ENCODE data around the gene LCLAT1. TPM values are rescaled to one million over a fixed set of nuclear protein-coding genes. Genes with fewer than 3 reads are reported as not detected.

Gene LCLAT1
- total and polyA plus RNA-seq, 4 donors: 2.4 to 14.6 (median 10.7) TPM

DNA sequence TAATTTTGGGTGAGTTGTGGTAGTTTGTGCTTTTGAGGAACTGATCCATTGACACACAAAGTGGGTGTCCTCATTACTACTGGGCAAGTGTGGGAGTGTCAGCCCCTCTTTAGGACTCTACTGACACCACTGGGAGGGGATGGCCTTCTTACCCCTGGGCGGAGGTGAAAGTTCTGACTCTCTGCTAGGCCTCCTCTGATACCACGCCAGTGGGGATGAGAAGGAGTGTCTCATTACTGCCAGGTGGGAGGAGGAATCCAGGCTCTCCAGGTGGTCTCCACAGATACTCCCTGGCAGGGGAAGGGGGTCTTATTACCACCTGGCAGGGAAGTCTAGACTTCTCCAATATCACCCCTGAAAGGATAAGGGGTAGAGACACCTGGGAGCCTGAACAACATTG is 9.1 kb downstream of the LCLAT1 start (continued):
- TF ChIP-seq, protein P1, sequence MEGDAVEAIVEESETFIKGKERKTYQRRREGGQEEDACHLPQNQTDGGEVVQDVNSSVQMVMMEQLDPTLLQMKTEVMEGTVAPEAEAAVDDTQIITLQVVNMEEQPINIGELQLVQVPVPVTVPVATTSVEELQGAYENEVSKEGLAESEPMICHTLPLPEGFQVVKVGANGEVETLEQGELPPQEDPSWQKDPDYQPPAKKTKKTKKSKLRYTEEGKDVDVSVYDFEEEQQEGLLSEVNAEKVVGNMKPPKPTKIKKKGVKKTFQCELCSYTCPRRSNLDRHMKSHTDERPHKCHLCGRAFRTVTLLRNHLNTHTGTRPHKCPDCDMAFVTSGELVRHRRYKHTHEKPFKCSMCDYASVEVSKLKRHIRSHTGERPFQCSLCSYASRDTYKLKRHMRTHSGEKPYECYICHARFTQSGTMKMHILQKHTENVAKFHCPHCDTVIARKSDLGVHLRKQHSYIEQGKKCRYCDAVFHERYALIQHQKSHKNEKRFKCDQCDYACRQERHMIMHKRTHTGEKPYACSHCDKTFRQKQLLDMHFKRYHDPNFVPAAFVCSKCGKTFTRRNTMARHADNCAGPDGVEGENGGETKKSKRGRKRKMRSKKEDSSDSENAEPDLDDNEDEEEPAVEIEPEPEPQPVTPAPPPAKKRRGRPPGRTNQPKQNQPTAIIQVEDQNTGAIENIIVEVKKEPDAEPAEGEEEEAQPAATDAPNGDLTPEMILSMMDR (IDR thresholded peaks at IDR 0.05; ENCODE audit: low read depth, low read length, missing input control): no peak
- TF ChIP-seq HNF4A (conservative IDR thresholded peaks at IDR 0.05): no peak

DNA sequence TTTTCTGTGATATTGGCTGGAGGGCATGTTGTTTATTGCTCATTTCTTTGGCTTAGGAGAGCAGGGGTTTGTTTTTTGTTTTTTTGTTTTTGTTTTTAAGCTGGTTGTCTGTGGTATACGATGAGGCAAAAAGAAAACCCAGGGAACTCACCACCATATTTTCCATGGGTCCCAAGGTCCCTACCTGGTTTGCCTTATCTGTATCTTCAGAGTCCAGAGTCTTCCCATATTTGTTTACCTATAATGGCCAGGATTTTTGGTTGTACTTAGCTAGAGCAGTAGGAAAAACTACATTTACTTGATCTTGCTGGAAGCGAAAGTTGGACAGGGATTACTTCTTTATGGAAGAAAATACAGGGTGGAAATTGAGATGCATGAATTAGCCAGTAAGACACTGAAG is 9.5 kb downstream of the LCLAT1 start:
- no peak for TF ChIP-seq NR2F2 (IDR thresholded peaks at IDR 0.05)
- TF ChIP-seq RAD21 (IDR thresholded peaks at IDR 0.05): no peak
- TF ChIP-seq, protein P2, sequence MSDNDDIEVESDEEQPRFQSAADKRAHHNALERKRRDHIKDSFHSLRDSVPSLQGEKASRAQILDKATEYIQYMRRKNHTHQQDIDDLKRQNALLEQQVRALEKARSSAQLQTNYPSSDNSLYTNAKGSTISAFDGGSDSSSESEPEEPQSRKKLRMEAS (IDR thresholded peaks at IDR 0.05): no peak
- TF ChIP-seq, protein P3, sequence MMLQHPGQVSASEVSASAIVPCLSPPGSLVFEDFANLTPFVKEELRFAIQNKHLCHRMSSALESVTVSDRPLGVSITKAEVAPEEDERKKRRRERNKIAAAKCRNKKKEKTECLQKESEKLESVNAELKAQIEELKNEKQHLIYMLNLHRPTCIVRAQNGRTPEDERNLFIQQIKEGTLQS (IDR thresholded peaks at IDR 0.05): no peak
- Histone ChIP-seq H3K4me3 (ENCODE audit: low read depth in 1 of 3, low read length in 3 of 3) (no peak overlapping the region), H3K27ac (ENCODE audit: low read depth in 1 of 2, low read length in 2 of 2) (no peak overlapping the region), H3K36me3 (ENCODE audit: control insufficient read depth in 4 of 4, insufficient read depth in 3 of 4, low read depth in 1 of 4, low read length in 3 of 4) (no peaks in the 10 kb centered on the region), H3K9ac (ENCODE audit: low read depth in 1 of 2, low read length in 2 of 2) (no peak overlapping the region), H3K27me3 (ENCODE audit: control insufficient read depth in 4 of 4, insufficient read depth in 4 of 4, low read length in 3 of 4) (no peaks in the 10 kb centered on the region), H3K9me3 (ENCODE audit: control insufficient read depth in 4 of 4, low read length in 3 of 4) (no peaks in the 10 kb centered on the region), H3K4me1 (ENCODE audit: control insufficient read depth in 4 of 4, insufficient read depth in 4 of 4, low read length in 3 of 4) (peaks cover 0 to 14% (median under 1%) of the 10 kb centered on the region in 4 donors)
- DNase-seq (ENCODE audit: low spot score): no peak
- WGBS: 91% methylated on average over 2 of the region's 2 CpGs

DNA sequence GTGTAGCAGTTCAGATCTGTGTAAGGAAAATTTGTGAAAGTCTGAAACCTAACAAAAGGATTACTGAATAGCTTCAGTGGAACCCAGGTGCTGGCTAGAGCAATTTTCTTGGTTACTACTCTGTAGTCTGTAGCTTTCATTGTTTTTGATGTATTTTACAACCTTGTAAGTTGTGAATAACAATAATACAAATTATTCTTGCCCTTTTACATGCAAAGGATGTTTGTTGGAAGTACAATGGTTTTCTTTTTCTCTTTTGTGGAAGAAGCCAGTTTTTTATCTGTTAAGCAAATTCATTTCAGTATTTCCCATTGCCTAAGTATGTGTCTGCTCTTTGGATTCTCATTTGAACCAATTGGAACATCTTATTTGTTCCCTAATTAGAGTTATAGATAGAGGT is 10.2 kb downstream of the LCLAT1 start:
- Histone ChIP-seq H3K9ac (ENCODE audit: low read depth in 1 of 2, low read length in 2 of 2) (no peak overlapping the region), H3K9me3 (ENCODE audit: control insufficient read depth in 4 of 4, low read length in 3 of 4) (no peaks in the 10 kb centered on the region), H3K36me3 (ENCODE audit: control insufficient read depth in 4 of 4, insufficient read depth in 3 of 4, low read depth in 1 of 4, low read length in 3 of 4) (no peaks in the 10 kb centered on the region), H3K27ac (ENCODE audit: low read depth in 1 of 2, low read length in 2 of 2) (no peak overlapping the region), H3K4me3 (ENCODE audit: low read depth in 1 of 3, low read length in 3 of 3) (no peak overlapping the region), H3K27me3 (ENCODE audit: control insufficient read depth in 4 of 4, insufficient read depth in 4 of 4, low read length in 3 of 4) (no peaks in the 10 kb centered on the region), H3K4me1 (ENCODE audit: control insufficient read depth in 4 of 4, insufficient read depth in 4 of 4, low read length in 3 of 4) (peaks cover 0 to 14% (median under 1%) of the 10 kb centered on the region in 4 donors)
- TF ChIP-seq, protein P4, sequence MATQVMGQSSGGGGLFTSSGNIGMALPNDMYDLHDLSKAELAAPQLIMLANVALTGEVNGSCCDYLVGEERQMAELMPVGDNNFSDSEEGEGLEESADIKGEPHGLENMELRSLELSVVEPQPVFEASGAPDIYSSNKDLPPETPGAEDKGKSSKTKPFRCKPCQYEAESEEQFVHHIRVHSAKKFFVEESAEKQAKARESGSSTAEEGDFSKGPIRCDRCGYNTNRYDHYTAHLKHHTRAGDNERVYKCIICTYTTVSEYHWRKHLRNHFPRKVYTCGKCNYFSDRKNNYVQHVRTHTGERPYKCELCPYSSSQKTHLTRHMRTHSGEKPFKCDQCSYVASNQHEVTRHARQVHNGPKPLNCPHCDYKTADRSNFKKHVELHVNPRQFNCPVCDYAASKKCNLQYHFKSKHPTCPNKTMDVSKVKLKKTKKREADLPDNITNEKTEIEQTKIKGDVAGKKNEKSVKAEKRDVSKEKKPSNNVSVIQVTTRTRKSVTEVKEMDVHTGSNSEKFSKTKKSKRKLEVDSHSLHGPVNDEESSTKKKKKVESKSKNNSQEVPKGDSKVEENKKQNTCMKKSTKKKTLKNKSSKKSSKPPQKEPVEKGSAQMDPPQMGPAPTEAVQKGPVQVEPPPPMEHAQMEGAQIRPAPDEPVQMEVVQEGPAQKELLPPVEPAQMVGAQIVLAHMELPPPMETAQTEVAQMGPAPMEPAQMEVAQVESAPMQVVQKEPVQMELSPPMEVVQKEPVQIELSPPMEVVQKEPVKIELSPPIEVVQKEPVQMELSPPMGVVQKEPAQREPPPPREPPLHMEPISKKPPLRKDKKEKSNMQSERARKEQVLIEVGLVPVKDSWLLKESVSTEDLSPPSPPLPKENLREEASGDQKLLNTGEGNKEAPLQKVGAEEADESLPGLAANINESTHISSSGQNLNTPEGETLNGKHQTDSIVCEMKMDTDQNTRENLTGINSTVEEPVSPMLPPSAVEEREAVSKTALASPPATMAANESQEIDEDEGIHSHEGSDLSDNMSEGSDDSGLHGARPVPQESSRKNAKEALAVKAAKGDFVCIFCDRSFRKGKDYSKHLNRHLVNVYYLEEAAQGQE (IDR thresholded peaks at IDR 0.05): no peak
- TF ChIP-seq EGR1 (IDR thresholded peaks at IDR 0.05; ENCODE audit: low read depth in 2 of 2) (no peak), NR2F2 (IDR thresholded peaks at IDR 0.05) (no peak), YY1 (IDR thresholded peaks at IDR 0.05) (no peak), SP1 (IDR thresholded peaks at IDR 0.05) (no peak), HNF4A (conservative IDR thresholded peaks at IDR 0.05) (no peak), RXRA (IDR thresholded peaks at IDR 0.05) (no peak), FOXA1 (IDR thresholded peaks at IDR 0.05) (no peak), JUND (IDR thresholded peaks at IDR 0.05) (no peak), TAF1 (conservative IDR thresholded peaks at IDR 0.05) (no peak), GABPA (IDR thresholded peaks at IDR 0.05 in 1 of 2, conservative IDR thresholded peaks at IDR 0.05 in 1 of 2) (no peak), RAD21 (IDR thresholded peaks at IDR 0.05) (no peak), FOXA2 (IDR thresholded peaks at IDR 0.05) (no peak)
- TF ChIP-seq, protein P5, sequence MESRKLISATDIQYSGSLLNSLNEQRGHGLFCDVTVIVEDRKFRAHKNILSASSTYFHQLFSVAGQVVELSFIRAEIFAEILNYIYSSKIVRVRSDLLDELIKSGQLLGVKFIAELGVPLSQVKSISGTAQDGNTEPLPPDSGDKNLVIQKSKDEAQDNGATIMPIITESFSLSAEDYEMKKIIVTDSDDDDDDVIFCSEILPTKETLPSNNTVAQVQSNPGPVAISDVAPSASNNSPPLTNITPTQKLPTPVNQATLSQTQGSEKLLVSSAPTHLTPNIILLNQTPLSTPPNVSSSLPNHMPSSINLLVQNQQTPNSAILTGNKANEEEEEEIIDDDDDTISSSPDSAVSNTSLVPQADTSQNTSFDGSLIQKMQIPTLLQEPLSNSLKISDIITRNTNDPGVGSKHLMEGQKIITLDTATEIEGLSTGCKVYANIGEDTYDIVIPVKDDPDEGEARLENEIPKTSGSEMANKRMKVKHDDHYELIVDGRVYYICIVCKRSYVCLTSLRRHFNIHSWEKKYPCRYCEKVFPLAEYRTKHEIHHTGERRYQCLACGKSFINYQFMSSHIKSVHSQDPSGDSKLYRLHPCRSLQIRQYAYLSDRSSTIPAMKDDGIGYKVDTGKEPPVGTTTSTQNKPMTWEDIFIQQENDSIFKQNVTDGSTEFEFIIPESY (IDR thresholded peaks at IDR 0.05): no peak
- TF ChIP-seq, protein P1 (IDR thresholded peaks at IDR 0.05; ENCODE audit: low read depth, low read length, missing input control): no peak
- TF ChIP-seq, protein P3 (IDR thresholded peaks at IDR 0.05): no peak
- no peak for DNase-seq (ENCODE audit: low spot score)
